ENCODE measurements around the gene MADD. TPM values are rescaled to one million over a fixed set of nuclear protein-coding genes. Genes with fewer than 3 reads are reported as not detected.

Gene MADD
- total RNA-seq, 1 donor from 2014 or later, result 31.7 TPM

- DNase-seq (ENCODE audit: low spot score in 2 of 2), result no peak
- Histone ChIP-seq H3K36me3 (peaks cover 83 to 99% of the 10 kb centered on the region in 2 donors), H3K4me1 (no peaks in the 10 kb centered on the region), H3K9me3 (no peaks in the 10 kb centered on the region), H3K4me3 (no peak overlapping the region), H3K27me3 (no peaks in the 10 kb centered on the region), H3K27ac (no peak overlapping the region)
- intact Hi-C loops (cut with DNase I), result no loop called here
- no peak for TF ChIP-seq CTCF (IDR thresholded peaks at IDR 0.05)
Observed at GRCh38 chr11:47284151-47284550, 14.2 kb downstream of the MADD start.

- no peak for TF ChIP-seq CTCF (IDR thresholded peaks at IDR 0.05)
- Histone ChIP-seq H3K4me1 (no peaks in the 10 kb centered on the region), H3K27me3 (no peaks in the 10 kb centered on the region), H3K36me3 (peaks cover 84 to 99% of the 10 kb centered on the region in 2 donors), H3K4me3 (no peak overlapping the region), H3K27ac (no peak overlapping the region), H3K9me3 (no peaks in the 10 kb centered on the region)
- intact Hi-C loops (cut with DNase I), result no loop called here
- no peak for DNase-seq (ENCODE audit: low spot score in 2 of 2)
Observed at GRCh38 chr11:47285969-47286770, 16.2 kb downstream of the MADD start.

GRCh38 chr11:47288066-47288465 lies 18.1 kb downstream of the MADD start:
- Histone ChIP-seq H3K27ac (no peak overlapping the region), H3K9me3 (no peaks in the 10 kb centered on the region)
- no peak for TF ChIP-seq CTCF (IDR thresholded peaks at IDR 0.05)

GRCh38 chr11:47289856-47290255 lies 19.9 kb downstream of the MADD start:
- no peaks in the 10 kb centered on the region for H3K4me1 ChIP-seq
- H3K27me3 ChIP-seq, result no peaks in the 10 kb centered on the region
- no peaks in the 10 kb centered on the region for H3K9me3 ChIP-seq
- H3K36me3 ChIP-seq, result peaks cover 77 to 99% of the 10 kb centered on the region in 2 donors
- TF ChIP-seq CTCF (IDR thresholded peaks at IDR 0.05), result no peak
- intact Hi-C loops (cut with DNase I), result no loop called here
- H3K4me3 ChIP-seq, result no peak overlapping the region
- H3K27ac ChIP-seq, result no peak overlapping the region
- DNase-seq (ENCODE audit: low spot score in 2 of 2), result peak in 1 of 2 donors; percentile 52

More at GRCh38 chr11:47288066-47288465, 18.1 kb downstream of the MADD start:
- Histone ChIP-seq H3K4me1 (no peaks in the 10 kb centered on the region), H3K36me3 (peaks cover 79 to 99% of the 10 kb centered on the region in 2 donors), H3K4me3 (no peak overlapping the region), H3K27me3 (no peaks in the 10 kb centered on the region)
- intact Hi-C loops (cut with DNase I), result no loop called here
- no peak for DNase-seq (ENCODE audit: low spot score in 2 of 2)

- Histone ChIP-seq H3K4me3 (no peak overlapping the region), H3K9me3 (peaks cover 6 to 14% of the 10 kb centered on the region in 2 donors), H3K36me3 (peaks cover 73 to 98% of the 10 kb centered on the region in 2 donors), H3K4me1 (no peaks in the 10 kb centered on the region), H3K27ac (no peak overlapping the region), H3K27me3 (no peaks in the 10 kb centered on the region)
- intact Hi-C loops (cut with DNase I), result no loop called here
- no peak for DNase-seq (ENCODE audit: low spot score in 2 of 2)
- TF ChIP-seq CTCF (IDR thresholded peaks at IDR 0.05), result no peak
Observed at GRCh38 chr11:47295385-47295784, 25.5 kb downstream of the MADD start.
